Measurements from ENCODE around the gene RPS21. TPM values are rescaled to one million over a fixed set of nuclear protein-coding genes. Genes with fewer than 3 reads are reported as not detected.

The RPS21 gene
- total and polyA plus RNA-seq, 7 donors = 2,383 to 8,235 (median 4,772) TPM

GRCh38 chr20:62361799-62362589 lies 24.9 kb upstream of the RPS21 start:
- H3K27me3 ChIP-seq = no peaks in the 10 kb centered on the region
- no peak overlapping the region for H3K4me3 ChIP-seq
- H3K4me1 ChIP-seq = peaks cover 0 to 95% (median 87%) of the 10 kb centered on the region in 4 donors
- H3K27ac ChIP-seq = peak overlapping the region; percentile 95 to 99 (median 98)
- no peaks in the 10 kb centered on the region for H3K9me3 ChIP-seq
- 73 to 88% methylated on average over 34 of the region's 34 CpGs for WGBS, 2 donors
- peaks cover 0 to 15% (median 3%) of the 10 kb centered on the region in 4 donors for H3K36me3 ChIP-seq
- intact Hi-C loops (cut with DNase I) = no loop called here
- TF ChIP-seq POLR2AphosphoS5 (IDR thresholded peaks at IDR 0.05) = peak in 1 of 4 donors; percentile 19
- TF ChIP-seq CTCF (IDR thresholded peaks at IDR 0.05) = no peak
- DNase-seq = peak; percentile 69

GRCh38 chr20:62362590-62362940 lies 24.3 kb upstream of the RPS21 start:
- Histone ChIP-seq H3K9me3 (no peaks in the 10 kb centered on the region), H3K27me3 (no peaks in the 10 kb centered on the region), H3K36me3 (peaks cover 0 to 15% (median 3%) of the 10 kb centered on the region in 4 donors), H3K4me1 (peaks cover 0 to 93% (median 85%) of the 10 kb centered on the region in 4 donors), H3K27ac (peak overlapping the region; percentile 95 to 99 (median 98)), H3K4me3 (no peak overlapping the region)
- intact Hi-C loops (cut with DNase I) = no loop called here
- no peak for TF ChIP-seq POLR2AphosphoS5 (IDR thresholded peaks at IDR 0.05)
- TF ChIP-seq CTCF (IDR thresholded peaks at IDR 0.05) = no peak
- no peak for TF ChIP-seq EP300 (IDR thresholded peaks at IDR 0.05)
- no peak for TF ChIP-seq POLR2A (IDR thresholded peaks at IDR 0.05)
- no peak for DNase-seq
- WGBS, 2 donors = 58 to 70% methylated on average over 13 of the region's 13 CpGs

GRCh38 chr20:62362991-62363919 lies 23.6 kb upstream of the RPS21 start:
- peak; percentile 90 for DNase-seq
- Histone ChIP-seq H3K4me3 (peak overlapping the region in 3 of 4 donors; percentile 94 to 98 (median 96)), H3K27ac (peak overlapping the region; percentile 95 to 99 (median 98)), H3K4me1 (peaks cover 0 to 93% (median 85%) of the 10 kb centered on the region in 4 donors), H3K27me3 (no peaks in the 10 kb centered on the region), H3K9me3 (no peaks in the 10 kb centered on the region), H3K36me3 (peaks cover 0 to 15% (median 3%) of the 10 kb centered on the region in 4 donors)
- TF ChIP-seq POLR2A (IDR thresholded peaks at IDR 0.05) = no peak
- peak in 2 of 4 experiments; percentile 23 to 33 for TF ChIP-seq CTCF (IDR thresholded peaks at IDR 0.05)
- TF ChIP-seq POLR2AphosphoS5 (IDR thresholded peaks at IDR 0.05) = peak in 3 of 4 donors; percentile 14 to 46 (median 35)
- TF ChIP-seq EP300 (IDR thresholded peaks at IDR 0.05) = no peak
- WGBS, 2 donors = 72 to 77% methylated on average over 20 of the region's 20 CpGs
- intact Hi-C loops (cut with DNase I) = no loop called here

- Histone ChIP-seq H3K4me1 (peaks cover 0 to 93% (median 85%) of the 10 kb centered on the region in 4 donors), H3K36me3 (peaks cover 0 to 15% (median 3%) of the 10 kb centered on the region in 4 donors), H3K27me3 (no peaks in the 10 kb centered on the region), H3K9me3 (no peaks in the 10 kb centered on the region), H3K27ac (peak overlapping the region; percentile 95 to 99 (median 98)), H3K4me3 (peak overlapping the region; percentile 87 to 98 (median 95))
- peak; percentile 68 for DNase-seq
- WGBS, 2 donors = 74 to 81% methylated on average over 22 of the region's 22 CpGs
- TF ChIP-seq CTCF (IDR thresholded peaks at IDR 0.05) = no peak
- no peak for TF ChIP-seq POLR2A (IDR thresholded peaks at IDR 0.05)
- no peak for TF ChIP-seq POLR2AphosphoS5 (IDR thresholded peaks at IDR 0.05)
- TF ChIP-seq EP300 (IDR thresholded peaks at IDR 0.05) = no peak
- intact Hi-C loops (cut with DNase I) = no loop called here
Observed at GRCh38 chr20:62363920-62364851, 22.7 kb upstream of the RPS21 start.

All from sigmoid colon (tissue), 7 donors.